T-cell (primary cell): ENCODE data around the gene TTC31. TPM values are rescaled to one million over a fixed set of nuclear protein-coding genes. Genes with fewer than 3 reads are reported as not detected.
"Not testable (repeated sequence)": the region's sequence is repeated elsewhere in the genome, so short reads cannot be mapped to it uniquely, and the experiment has no call there.

ENCODE experiments used
- ATAC-seq, 4 experiments: fragments of 200-7000 bp in 3 of 4; fragments of 150-1000 bp in 1 of 4; cut with Tn5 transposase; replicated peaks in 1 of 4; 1 replicate in 3 of 4; 2 replicates in 1 of 4; pipeline ENCODE4 v1.10.0; 2021; ENCODE audit warnings: moderate library complexity in 3 of 4, mild to moderate bottlenecking in 2 of 4, moderate number of reproducible peaks in 1 of 4
- CTCF ChIA-PET, 2 donors: fragments of 300-600 bp; sonication (Branson Sonifier 250); formaldehyde crosslinking; loops; one replicate each; lab custom pipeline; 2022; ENCODE audit warnings: antibody characterized with exemption in 2 of 2; lab: Charles Lee
- POLR2A ChIA-PET, 2 donors: fragments of 300-600 bp; sonication (Branson Sonifier 250); formaldehyde crosslinking; loops; one replicate each; lab custom pipeline; 2022; ENCODE audit warnings: antibody characterized with exemption in 2 of 2; lab: Charles Lee
- DNase-seq, 35 experiments: peaks; one replicate each; pipeline versions ENCODE4 v3.0.0 to v3.0.0-alpha.2; 2013 to 2023
- H3K27ac ChIP-seq: one replicate; pipeline ENCODE4 v1.5.1; 2013; ENCODE audit warnings: low read length
- H3K27me3 ChIP-seq, 2 experiments: replicated peaks in 1 of 2; 1 replicate in 1 of 2; 2 replicates in 1 of 2; pipeline versions ENCODE4 v1.6.1 to v1.7.0; 2013; ENCODE audit warnings: low read length in 1 of 2, mixed read lengths in 1 of 2; ENCODE audit not compliant: control insufficient read depth in 2 of 2, insufficient read depth in 2 of 2; ENCODE audit errors: extremely low read depth in 1 of 2
- H3K36me3 ChIP-seq, 2 donors: 1 replicate in 1 of 2; 2 replicates in 1 of 2; pipeline versions ENCODE4 v1.6.1 to v1.7.0; 2013; ENCODE audit warnings: low read length in 1 of 2; ENCODE audit not compliant: control insufficient read depth in 2 of 2, insufficient read depth in 1 of 2; ENCODE audit errors: extremely low read depth in 1 of 2
- H3K4me1 ChIP-seq, 2 experiments: 1 replicate in 1 of 2; 2 replicates in 1 of 2; pipeline versions ENCODE4 v1.6.1 to v1.7.0; 2013; ENCODE audit warnings: low read length in 2 of 2, mixed read lengths in 1 of 2; ENCODE audit not compliant: insufficient read depth in 2 of 2, control insufficient read depth in 1 of 2; ENCODE audit errors: extremely low read depth in 1 of 2
- H3K4me3 ChIP-seq, 2 donors: 1 replicate in 1 of 2; 2 replicates in 1 of 2; pipeline versions ENCODE4 v1.5.1 to v1.7.0; 2013; ENCODE audit warnings: mild to moderate bottlenecking in 2 of 2, low read length in 1 of 2, moderate library complexity in 1 of 2; ENCODE audit not compliant: control insufficient read depth in 1 of 2; ENCODE audit errors: extremely low read depth in 1 of 2
- H3K9me3 ChIP-seq: 2 replicates; pipeline ENCODE4 v1.7.0; 2013
- H3K27ac Mint-ChIP-seq, 2 donors: one replicate each; pipeline ENCODE4 v1.8.0; 2020 to 2021; ENCODE audit warnings: mild to moderate bottlenecking in 2 of 2, mixed read lengths in 2 of 2
- H3K27me3 Mint-ChIP-seq, 2 donors: one replicate each; pipeline ENCODE4 v1.8.0; 2021 to 2022; ENCODE audit warnings: mixed read lengths in 2 of 2
- H3K36me3 Mint-ChIP-seq: one replicate; pipeline ENCODE4 v1.8.0; 2021; ENCODE audit warnings: mixed read lengths
- H3K4me1 Mint-ChIP-seq, 3 donors: one replicate each; pipeline ENCODE4 v1.8.0; 2020 to 2022; ENCODE audit warnings: mixed read lengths in 3 of 3, mild to moderate bottlenecking in 1 of 3
- H3K4me3 Mint-ChIP-seq, 3 donors: one replicate each; pipeline ENCODE4 v1.8.0; 2020 to 2022; ENCODE audit warnings: mild to moderate bottlenecking in 3 of 3, mixed read lengths in 3 of 3, moderate library complexity in 3 of 3
- H3K9me3 Mint-ChIP-seq, 3 donors: one replicate each; pipeline ENCODE4 v1.8.0; 2020 to 2022; ENCODE audit warnings: mixed read lengths in 3 of 3
- WGBS: methylation state at CpG from one replicate; pipeline ENCODE4 v1.1.5; 2013; ENCODE audit warnings: missing lambda C conversion rate; ENCODE audit not compliant: insufficient coverage; 5-methylcytosine and 5-hydroxymethylcytosine counted together
- total RNA-seq, 35 experiments: library from RNA in 6 of 35; stranded (reverse) in 6 of 35; fragments of 120-200 nt in 1 of 35; gene quantifications; one replicate each; pipeline versions ENCODE4 v1.2.1 to v1.2.4 and lab custom pipeline; 2013 to 2026

The TTC31 gene
- total RNA-seq, 5 donors from 2014 or later (not counting 1 experiment from before 2014, with no cell fraction given): 33.1 to 45.8 (median 44.6) TPM

- ChIA-PET CTCF (interaction anchor here in 1 of 2 donors (0.6 to 3.3 kb wide), 3 partner anchors 16 to 167 kb away, joined by 3 to 24 read pairs (median 6); partner anchors contain the start of genes CCDC142, MRPL53 and TTC31), POLR2A (interaction anchor here (0.8 to 1.4 kb wide), 5 partner anchors 16 to 720 kb away, joined by 3 to 15 read pairs (median 3); partner anchors contain the start of genes MRPL53 (in 1 of the 2) and TPRKB (in 1 of the 2))
- Histone ChIP-seq H3K4me3 (peak overlapping the region; percentile 65 to 96), H3K27me3 (no peaks in the 10 kb centered on the region), H3K9me3 (no peaks in the 10 kb centered on the region), H3K27ac (peak overlapping the region; percentile 99), H3K4me1 (peaks cover 40 to 51% of the 10 kb centered on the region in 2 experiments), H3K36me3 (peaks cover 0 to 14% of the 10 kb centered on the region in 2 donors)
- WGBS: under 1% methylated on average over 23 of the region's 27 CpGs
- peaks cover 63 to 75% (median 69%) of the 10 kb centered on the region in 3 donors for H3K4me1 Mint-ChIP-seq
- H3K36me3 Mint-ChIP-seq: no peaks in the 10 kb centered on the region
- H3K27ac Mint-ChIP-seq: peak overlapping the region; percentile 97 to 99
- H3K9me3 Mint-ChIP-seq: no peaks in the 10 kb centered on the region
- ATAC-seq (no peak), DNase-seq (peak in 1 of 35 experiments; percentile 87)
- peak overlapping the region; percentile 93 to 99 (median 97) for H3K4me3 Mint-ChIP-seq
- no peaks in the 10 kb centered on the region for H3K27me3 Mint-ChIP-seq
These were observed 25.7 kb upstream of the TTC31 start for GRCh38 chr2:74457129-74457548.

- Histone ChIP-seq H3K36me3 (peaks cover 4 to 19% of the 10 kb centered on the region in 2 donors), H3K27ac (peak overlapping the region; percentile 99), H3K4me3 (peak overlapping the region; percentile 69 to 96), H3K27me3 (no peaks in the 10 kb centered on the region), H3K9me3 (no peaks in the 10 kb centered on the region), H3K4me1 (peaks cover 36 to 46% of the 10 kb centered on the region in 2 experiments)
- ChIA-PET CTCF (interaction anchor here (0.5 to 1.9 kb wide), 7 partner anchors 10 to 395 kb away, joined by 3 to 14 read pairs (median 4); partner anchors contain the start of genes CCDC142 (in 1 of the 2), MRPL53 (in 1 of the 2) and TTC31 (in 1 of the 2)), POLR2A (interaction anchor here (0.5 to 1.7 kb wide), 13 partner anchors 9 to 97 kb away, joined by 3 to 15 read pairs (median 4); partner anchors contain the start of genes C2orf81 (in 1 of the 2), CCDC142 (in 1 of the 2), MRPL53 (in 1 of the 2) and TTC31 (in 1 of the 2))
- H3K9me3 Mint-ChIP-seq: no peaks in the 10 kb centered on the region
- peaks cover 60 to 71% (median 64%) of the 10 kb centered on the region in 3 donors for H3K4me1 Mint-ChIP-seq
- peaks cover 2% of the 10 kb centered on the region for H3K36me3 Mint-ChIP-seq
- peak overlapping the region; percentile 93 to 99 (median 97) for H3K4me3 Mint-ChIP-seq
- under 1% methylated on average over 36 of the region's 46 CpGs for WGBS
- ATAC-seq: peak; percentile 49 to 69 (median 52)
- H3K27ac Mint-ChIP-seq: peak overlapping the region; percentile 99
- H3K27me3 Mint-ChIP-seq: no peaks in the 10 kb centered on the region
- peak in 34 of 35 experiments; percentile 52 to 85 (median 72) for DNase-seq
These were observed 25.2 kb upstream of the TTC31 start for GRCh38 chr2:74457549-74458131.

- Histone ChIP-seq H3K4me1 (peaks cover 32 to 44% of the 10 kb centered on the region in 2 experiments), H3K36me3 (peaks cover 6 to 24% of the 10 kb centered on the region in 2 donors), H3K27ac (peak within 1 kb of the TSS; percentile 99), H3K4me3 (peak within 1 kb of the TSS; percentile 93 to 96), H3K9me3 (no peaks in the 10 kb centered on the region), H3K27me3 (no peaks in the 10 kb centered on the region)
- Mint-ChIP-seq H3K27me3 (no peaks in the 10 kb centered on the region), H3K27ac (peak within 1 kb of the TSS; percentile 99), H3K4me1 (peaks cover 59 to 71% (median 64%) of the 10 kb centered on the region in 3 donors), H3K36me3 (peaks cover 5% of the 10 kb centered on the region), H3K4me3 (peak within 1 kb of the TSS; percentile 93 to 99 (median 97)), H3K9me3 (no peaks in the 10 kb centered on the region)
- ATAC-seq (peak; percentile 82 to 84 (median 82)), DNase-seq (peak; percentile 96 to 100 (median 100))
- ChIA-PET CTCF (interaction anchor here (0.5 to 1.9 kb wide), 10 partner anchors 10 to 395 kb away, joined by 3 to 14 read pairs (median 4); partner anchors contain the start of genes CCDC142 (in 1 of the 2), MRPL53 (in 1 of the 2) and TTC31 (in 1 of the 2)), POLR2A (interaction anchor here (0.5 to 1.7 kb wide), 15 partner anchors 9 to 259 kb away, joined by 3 to 15 read pairs (median 4); partner anchors contain the start of genes C2orf81 (in 1 of the 2), CCDC142 (in 1 of the 2), MRPL53 (in 1 of the 2) and TTC31 (in 1 of the 2))
- WGBS: 2% methylated on average over 20 of the region's 38 CpGs
These were observed 24.5 kb upstream of the TTC31 start, which contains the start of gene WBP1 for GRCh38 chr2:74458132-74458937. TSS of gene WBP1 (plus strand) at chr2:74458438. CDS start at chr2:74458603, 165 bp downstream.

GRCh38 chr2:74458938-74459363 lies 23.9 kb upstream of the TTC31 start:
- no peaks in the 10 kb centered on the region for H3K27me3 Mint-ChIP-seq
- peaks cover 32 to 47% of the 10 kb centered on the region in 2 experiments for H3K4me1 ChIP-seq
- ATAC-seq (no peak), DNase-seq (peak in 1 of 35 experiments; percentile 36)
- peak overlapping the region; percentile 93 to 96 for H3K4me3 ChIP-seq
- peaks cover 5% of the 10 kb centered on the region for H3K36me3 Mint-ChIP-seq
- H3K4me1 Mint-ChIP-seq: peaks cover 61 to 74% (median 66%) of the 10 kb centered on the region in 3 donors
- 6% methylated on average over 2 of the region's 10 CpGs for WGBS
- POLR2A ChIA-PET: interaction anchor here (0.6 to 1.7 kb wide), 7 partner anchors 9 to 259 kb away, joined by 4 to 15 read pairs (median 4); partner anchors contain the start of gene MRPL53 (in 1 of the 2)
- peak overlapping the region; percentile 99 for H3K27ac Mint-ChIP-seq
- H3K36me3 ChIP-seq: peaks cover 6 to 24% of the 10 kb centered on the region in 2 donors
- CTCF ChIA-PET: interaction anchor here in 1 of 2 donors (0.5 to 1.9 kb wide), 8 partner anchors 9 to 73 kb away, joined by 3 to 14 read pairs (median 4); partner anchors contain the start of genes CCDC142, MRPL53 and TTC31
- H3K27me3 ChIP-seq: no peaks in the 10 kb centered on the region
- H3K9me3 Mint-ChIP-seq: no peaks in the 10 kb centered on the region
- H3K9me3 ChIP-seq: no peaks in the 10 kb centered on the region
- H3K27ac ChIP-seq: peak overlapping the region; percentile 99
- peak overlapping the region; percentile 93 to 99 (median 97) for H3K4me3 Mint-ChIP-seq

- H3K27me3 Mint-ChIP-seq, H3K9me3 ChIP-seq, H3K9me3 Mint-ChIP-seq, H3K36me3 Mint-ChIP-seq, ATAC-seq, H3K27me3 ChIP-seq, DNase-seq, H3K4me3 ChIP-seq, H3K27ac ChIP-seq: not testable (repeated sequence)
- 91% methylated on average over 11 of the region's 13 CpGs for WGBS
- peak overlapping the region; percentile 93 to 99 (median 97) for H3K4me3 Mint-ChIP-seq
- ChIA-PET CTCF (interaction anchor here in 1 of 2 donors (0.5 to 1.9 kb wide), 3 partner anchors 8 to 14 kb away, joined by 3 to 13 read pairs (median 5); partner anchors contain the start of gene MRPL53), POLR2A (interaction anchor here in 1 of 2 donors (1.7 kb wide), 1 partner anchor 9 kb away, joined by 5 read pairs; no protein-coding TSS in a partner anchor)
- Histone ChIP-seq H3K4me1 (peaks cover 32 to 54% of the 10 kb centered on the region in 2 experiments), H3K36me3 (peaks cover 6 to 24% of the 10 kb centered on the region in 2 donors)
- peaks cover 62 to 72% (median 69%) of the 10 kb centered on the region in 3 donors for H3K4me1 Mint-ChIP-seq
- peak overlapping the region; percentile 89 to 99 for H3K27ac Mint-ChIP-seq
These were observed 23.3 kb upstream of the TTC31 start for GRCh38 chr2:74459503-74460118.
